Measurements from ENCODE around the gene CTDSPL.

DNA sequence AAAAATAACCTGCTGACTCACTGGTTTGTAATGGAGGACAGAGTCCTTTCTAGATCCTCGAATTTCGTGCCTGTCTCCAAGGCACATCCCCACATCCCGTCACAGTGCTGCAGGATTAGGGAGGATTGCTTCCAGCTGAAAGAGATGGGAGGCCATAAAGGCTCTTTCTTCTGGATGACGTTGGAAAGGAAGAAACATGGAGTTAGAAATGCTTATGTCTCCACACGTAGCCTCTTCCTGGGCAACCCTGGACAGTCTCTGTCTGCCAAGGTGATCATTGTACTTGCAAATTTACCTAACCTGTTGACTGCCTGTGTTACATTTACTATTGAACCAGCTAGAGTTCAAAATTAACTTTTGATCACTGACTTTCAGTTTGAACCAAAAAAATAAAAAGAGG, 101.3 kb downstream of the CTDSPL start:
- TF ChIP-seq CTCF (IDR thresholded peaks at IDR 0.05), result no peak
- TF ChIP-seq POLR2A (IDR thresholded peaks at IDR 0.05), result no peak
- TF ChIP-seq EP300 (IDR thresholded peaks at IDR 0.05), result no peak
- no peak for TF ChIP-seq POLR2AphosphoS5 (IDR thresholded peaks at IDR 0.05)
